GM18508 (cell line): Measurements from ENCODE around the gene LRRC74B.
"Not testable (repeated sequence)": the region's sequence is repeated elsewhere in the genome, so short reads cannot be mapped to it uniquely, and the experiment has no call there.

Source experiments
- ATAC-seq: cut with Tn5 transposase; IDR thresholded peaks from one replicate; pipeline ENCODE4 v1.9.1; 2021; ENCODE audit warnings: moderate number of reproducible peaks; ENCODE audit not compliant: insufficient read depth, unreplicated experiment

Gene LRRC74B

DNA sequence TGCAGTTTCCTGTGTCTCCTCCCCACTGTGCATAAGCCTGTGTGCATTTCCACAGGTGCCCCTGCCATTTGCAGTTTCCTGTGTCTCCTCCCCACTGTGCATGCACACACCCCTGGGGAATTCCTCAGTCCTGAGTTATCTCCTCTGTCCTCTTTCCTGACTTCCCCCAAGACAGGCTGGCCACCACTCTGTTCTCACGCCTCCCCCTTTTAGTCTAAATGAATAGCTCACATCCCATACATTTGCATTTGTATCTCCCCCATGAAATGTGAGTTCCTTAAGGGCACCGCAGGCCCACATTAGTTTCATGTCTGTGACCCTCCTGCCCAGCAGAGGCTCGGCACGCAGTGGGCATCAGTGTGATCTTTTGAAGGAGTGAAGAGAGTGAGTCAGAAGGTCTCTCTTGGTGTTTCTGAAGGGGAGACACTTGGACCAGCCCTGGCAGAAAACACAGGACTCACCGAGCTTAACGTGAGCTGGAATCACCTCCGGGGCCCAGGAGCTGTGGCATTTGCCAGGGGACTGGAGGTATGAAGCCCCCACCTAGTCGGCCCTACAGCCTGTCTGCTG, 6.2 kb downstream of the LRRC74B start:
- no peak for ATAC-seq

DNA sequence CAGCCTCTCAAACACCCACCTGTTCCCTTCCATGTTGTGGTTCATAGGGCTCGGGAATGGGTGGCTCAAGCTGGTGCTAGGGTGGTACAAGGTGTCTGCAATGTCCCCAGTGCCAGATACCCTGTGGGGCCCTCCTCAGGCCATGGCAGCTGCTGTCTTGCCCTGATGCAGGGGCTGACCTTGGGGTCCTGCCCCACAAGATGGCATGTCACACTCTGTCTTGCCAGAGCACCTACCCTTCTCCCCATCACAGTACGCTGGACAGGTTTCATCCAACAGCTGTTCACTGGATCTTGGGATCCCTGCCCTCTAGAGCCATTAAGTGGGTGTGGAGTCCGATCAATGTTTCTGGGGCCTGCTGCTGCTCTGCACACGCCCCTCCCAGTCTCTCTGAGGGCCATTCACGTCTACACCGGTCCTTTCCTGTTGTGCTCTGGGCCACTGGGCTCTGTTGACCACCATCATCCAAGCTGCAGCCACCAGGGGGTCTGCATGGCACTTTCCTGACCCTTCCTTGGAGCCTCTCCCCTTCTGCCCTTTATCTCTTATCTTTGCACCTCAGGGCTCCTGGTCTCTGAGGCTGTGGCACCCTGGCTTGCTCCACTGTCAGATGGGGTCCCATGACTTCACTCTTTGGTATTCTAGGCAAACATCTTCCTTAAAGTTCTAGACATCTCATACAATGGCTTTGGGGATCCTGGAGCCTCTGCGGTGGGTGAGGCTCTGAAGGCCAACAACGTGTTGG, 7.1 kb downstream of the LRRC74B start:
- no peak for ATAC-seq

DNA sequence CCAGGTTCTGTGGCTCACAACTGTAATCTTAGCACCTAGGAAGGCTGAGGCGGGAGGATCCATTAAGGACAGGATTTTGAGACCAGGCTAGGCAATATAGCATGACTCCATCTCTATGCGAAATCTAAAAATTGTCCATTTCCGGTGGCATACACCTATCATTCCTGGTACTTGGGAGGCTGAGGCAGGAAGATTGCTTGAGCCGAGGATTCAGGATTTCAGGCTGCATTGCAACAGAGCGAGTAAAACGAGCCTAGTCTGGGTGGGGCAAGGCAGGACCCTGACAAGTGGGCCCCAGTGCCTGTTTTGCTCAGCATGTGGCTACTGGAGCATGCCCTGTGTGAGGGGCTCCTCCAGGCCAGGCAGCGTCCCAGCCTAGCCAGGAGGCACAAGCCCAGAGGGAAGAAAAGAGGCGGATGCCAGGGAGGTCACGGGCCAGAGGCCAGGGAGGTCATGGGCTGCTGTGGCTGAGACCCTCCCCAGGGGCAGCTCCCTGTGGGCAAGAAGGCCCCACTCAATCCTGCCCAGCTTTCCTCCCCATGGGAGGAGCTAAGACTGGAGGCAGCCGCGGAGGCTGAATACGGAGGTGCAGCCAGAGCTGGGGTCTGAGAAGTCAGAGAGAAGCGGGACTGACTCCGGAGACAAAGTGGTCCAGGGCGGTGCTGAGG, 8.4 kb downstream of the LRRC74B start:
- no peak for ATAC-seq

DNA sequence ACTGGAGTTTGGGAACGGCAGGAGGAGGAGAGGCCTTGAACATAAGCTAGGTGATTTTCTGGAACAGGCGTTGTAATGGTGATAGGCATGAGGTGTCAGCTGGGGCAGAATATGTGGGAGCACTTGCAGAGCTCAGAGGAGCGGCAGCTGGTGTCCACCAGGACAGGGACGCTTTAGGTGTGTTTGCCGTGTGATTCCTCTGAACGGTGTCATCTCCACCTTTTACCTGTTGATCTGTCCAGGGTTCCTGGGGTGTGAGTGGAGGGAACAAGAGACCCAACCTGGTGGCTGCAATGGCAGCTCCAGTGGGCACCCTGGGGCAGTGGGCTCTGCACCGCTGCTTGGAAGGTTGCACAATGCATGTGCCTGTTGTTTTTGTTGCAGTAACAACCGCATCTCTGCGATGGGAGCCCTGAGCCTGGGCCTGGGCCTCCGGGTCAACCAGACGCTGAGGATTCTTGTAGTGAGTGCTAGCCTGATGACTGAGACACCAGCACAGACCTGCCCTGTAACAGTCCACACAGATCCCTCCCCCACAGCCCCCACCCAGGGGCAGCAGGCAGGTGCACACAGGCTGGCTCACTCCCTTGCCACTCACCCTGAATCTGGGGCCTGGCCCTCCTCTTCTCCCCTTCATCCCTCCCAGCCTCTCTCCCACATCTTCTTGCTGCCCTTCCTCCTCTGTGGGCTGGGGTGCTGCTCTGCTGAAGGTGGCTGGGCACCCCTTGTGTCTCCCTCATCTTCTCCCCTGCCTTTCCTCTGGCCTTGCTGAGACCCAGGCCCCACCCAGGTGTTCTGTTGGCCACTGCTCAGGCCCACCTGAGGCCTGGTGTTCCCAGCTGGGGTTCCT, 9.2 kb downstream of the LRRC74B start:
- no peak for ATAC-seq

DNA sequence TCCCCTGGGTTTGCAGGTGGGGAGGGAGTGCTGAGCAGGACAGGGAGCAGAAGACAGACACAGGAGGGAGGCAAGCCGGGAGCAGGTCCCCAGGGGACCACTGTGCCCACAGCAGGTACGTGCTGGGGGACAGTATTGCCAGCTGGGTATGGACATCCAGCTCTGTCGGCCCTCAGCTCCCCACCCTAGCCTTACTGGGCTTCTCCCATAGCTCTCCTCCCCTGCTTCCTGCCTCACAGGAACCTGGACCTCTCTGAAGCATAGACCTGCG, 9.8 kb downstream of the LRRC74B start:
- ATAC-seq = no peak

DNA sequence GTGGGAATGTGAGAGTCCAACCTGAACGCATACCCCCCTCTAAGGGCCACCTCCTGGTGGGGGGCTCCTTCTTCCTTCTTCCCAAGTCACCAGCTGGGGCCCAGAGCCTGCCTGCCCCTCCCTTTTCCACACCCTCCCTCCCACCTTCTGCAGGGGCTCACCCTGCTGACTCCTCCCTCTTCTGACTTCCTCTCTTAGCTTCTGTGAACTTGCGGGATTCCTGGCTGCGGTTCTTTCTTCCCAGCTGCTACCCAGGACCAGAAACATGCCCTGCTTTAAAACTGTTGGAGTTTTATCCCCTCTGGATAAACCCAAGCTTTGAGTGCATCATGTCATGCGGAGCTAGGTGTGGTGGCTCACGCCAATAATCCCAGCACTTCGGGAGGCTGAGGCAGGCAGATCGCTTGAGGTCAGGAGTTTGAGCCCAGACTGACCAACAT, 10.2 kb downstream of the LRRC74B start:
- no peak for ATAC-seq

DNA sequence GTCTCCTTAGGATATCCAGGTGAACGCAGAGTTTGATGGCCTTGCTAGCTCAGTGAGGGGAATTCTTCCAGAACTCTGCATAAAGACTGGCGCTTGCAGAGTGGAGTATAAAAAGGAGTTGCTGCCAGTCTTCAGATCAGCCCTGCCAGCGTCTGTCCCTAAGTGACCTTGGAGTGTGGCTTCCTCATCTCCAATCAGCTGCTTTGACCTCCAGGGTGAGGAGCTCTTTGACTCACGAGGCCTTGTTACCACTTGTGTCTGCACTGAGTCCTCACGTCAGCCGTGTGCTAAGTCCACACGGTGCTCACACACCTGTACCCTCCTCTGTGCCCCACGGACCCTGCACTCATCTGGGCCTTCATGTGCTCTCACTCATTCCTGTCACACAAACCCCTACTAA, 14.6 kb downstream of the LRRC74B start:
- ATAC-seq = not testable (repeated sequence)

DNA sequence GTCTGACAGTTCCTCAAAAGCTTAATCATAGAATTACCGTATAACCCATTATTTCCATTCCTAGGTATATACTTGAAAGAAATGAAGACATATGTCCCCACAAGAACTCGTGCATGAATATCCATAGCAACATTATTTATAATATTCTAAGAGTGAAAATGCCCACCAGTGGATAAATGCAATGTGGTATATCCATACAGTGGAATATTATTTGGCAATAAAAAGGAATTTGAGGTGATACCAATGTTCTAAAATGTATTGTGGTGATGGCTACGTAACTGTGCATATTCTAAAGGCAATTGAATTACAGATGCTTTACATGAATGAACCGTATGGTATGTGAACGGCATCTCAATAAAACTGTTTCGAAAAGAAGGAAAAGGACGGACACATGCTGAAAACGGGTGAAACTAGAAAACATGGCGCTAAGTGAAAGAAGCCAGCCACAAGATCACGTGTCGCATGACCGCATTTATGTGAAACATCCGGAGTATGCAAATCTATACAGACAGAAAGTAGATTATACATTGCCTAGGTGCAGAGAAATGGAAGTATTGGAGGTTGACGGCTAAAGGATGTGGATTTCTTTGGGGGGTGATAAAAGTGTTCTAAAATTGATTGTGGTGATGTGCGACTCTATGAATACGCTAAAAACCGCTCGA, 16.0 kb downstream of the LRRC74B start:
- ATAC-seq = not testable (repeated sequence)

DNA sequence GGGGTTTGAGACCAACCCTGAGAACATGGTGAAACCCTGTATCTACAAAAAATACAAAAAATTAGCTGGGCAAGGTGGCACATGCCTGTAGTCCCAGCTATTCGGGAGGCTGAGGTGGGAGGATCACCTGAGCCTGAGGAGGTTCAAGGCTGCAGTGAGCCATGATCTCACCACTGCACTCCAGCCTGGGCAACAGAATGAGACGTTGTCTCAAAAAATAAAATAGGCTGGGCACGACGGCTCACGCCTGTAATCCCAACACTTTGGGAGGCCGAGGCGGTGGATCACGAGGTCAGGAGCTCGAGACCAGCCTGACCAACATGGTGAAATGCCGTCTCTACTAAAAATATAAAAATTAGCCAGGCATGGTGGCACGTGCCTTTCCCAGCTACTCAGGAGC, 18.7 kb downstream of the LRRC74B start:
- ATAC-seq = not testable (repeated sequence)

DNA sequence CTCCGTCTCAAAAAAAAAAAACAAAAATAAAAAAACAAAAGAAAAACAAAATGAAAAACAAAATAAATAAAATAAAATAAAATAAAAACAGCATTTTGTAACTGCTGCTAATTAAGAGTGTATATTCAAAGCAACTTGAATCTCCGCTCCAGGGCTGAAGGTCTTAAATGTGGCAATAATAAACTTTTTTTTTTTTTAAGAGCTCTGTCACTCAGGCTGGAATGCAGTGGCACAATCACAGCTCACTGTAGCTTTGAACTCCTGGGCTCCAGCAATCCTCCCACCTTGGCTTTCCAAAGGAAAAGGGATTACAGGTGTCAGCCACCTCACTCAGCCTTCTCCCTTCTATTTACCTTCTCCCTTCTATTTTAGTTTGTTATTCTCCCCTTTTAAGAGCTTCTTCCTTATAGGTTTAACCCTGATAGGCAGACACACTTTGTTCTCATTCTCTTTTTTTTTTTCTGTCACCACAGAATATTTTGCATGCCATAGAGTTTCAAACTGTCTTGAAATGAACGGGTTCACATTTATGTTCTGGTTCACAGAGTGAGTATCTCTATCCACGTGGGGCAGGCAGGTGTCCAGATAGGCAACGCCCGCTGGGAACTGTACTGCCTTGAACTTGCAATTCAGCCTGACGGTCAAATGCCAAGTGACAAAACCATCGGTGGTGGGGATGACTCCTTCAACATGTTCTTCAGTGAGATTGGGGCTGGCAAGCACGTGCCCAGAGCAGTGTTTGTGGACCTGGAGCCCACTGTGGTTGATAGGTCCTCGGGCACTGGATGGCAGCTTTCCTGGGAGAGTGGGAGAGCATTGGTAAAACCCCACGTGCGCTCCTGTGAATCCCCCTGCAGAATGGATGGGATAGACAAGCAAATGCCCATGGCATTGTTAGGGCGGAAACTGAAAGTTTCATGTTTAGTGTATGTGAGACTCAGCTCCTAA, 19.4 kb downstream of the LRRC74B start:
- no peak for ATAC-seq

DNA sequence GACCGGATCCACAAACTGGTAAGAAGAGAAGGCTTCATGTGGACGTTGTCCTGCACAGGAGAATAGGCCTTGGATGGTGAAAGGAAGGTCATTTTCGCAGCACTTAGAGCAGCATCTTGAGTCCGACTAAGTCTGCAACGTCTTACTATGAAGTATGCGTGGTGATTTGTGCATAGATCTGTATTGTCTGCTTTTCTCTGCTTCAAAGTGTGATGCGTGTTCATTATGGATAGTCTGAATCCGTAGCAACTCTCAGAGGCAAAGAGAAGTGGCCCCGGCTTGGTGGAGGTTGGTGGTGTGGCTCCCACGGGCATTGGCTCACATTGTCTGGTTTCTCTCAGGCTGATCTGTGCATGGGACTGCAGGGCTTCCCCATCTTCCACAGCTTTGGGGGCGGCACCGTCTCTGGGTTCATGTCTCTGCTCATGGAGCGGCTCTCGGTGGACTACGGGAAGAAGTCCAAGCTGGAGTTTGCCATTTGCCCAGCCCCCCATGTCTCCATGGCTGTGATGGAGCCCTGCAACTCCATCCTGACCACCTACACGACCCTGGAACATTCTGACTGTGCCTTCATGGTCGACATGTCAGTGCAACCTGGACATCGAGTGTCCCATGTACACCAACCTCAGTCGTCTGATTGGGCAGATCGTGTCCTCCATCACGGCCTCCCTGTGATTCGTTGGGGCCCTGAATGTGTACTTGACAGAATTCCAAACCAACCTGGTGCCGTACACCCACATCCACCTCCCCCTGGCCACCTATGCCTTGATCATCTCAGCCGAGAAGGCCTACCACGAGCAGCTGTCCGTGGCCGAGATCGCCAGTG, 21.5 kb downstream of the LRRC74B start:
- ATAC-seq = no peak

DNA sequence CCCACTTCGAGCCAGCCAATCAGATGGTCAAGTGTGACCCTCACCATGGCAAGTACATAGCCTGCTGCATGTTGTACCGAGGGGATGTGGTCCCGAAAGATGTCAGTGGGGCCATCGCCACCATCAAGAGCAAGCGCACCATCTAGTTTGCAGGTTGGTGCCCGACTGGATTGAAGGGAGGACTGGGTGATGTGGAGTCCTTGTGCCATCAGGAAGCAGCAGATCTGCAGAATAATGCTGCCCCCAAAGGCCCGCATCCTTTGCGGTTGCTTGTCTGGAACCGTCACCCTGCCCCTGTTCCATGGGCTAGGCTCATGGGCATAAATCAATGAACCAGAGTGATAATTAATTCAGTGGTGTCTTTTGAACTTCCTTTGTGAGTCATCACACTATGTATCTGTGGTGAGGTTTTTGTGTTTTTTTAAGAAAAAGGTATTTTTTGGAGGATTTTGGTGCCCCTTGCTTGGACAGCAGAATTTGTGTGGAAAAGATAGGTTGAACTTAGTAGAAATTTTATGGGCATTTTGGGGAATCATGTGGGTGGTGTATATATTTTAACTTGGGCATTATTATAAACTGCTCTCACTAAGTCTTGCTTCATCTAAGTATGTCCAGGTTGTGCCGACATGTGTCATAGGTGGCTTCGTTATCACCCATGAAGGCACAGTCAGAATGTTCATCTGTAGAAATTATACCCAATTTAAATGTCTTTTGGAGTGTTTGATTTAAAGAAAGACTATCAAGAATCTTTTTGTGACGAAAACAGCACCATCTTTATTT, 22.3 kb downstream of the LRRC74B start:
- ATAC-seq = no peak

DNA sequence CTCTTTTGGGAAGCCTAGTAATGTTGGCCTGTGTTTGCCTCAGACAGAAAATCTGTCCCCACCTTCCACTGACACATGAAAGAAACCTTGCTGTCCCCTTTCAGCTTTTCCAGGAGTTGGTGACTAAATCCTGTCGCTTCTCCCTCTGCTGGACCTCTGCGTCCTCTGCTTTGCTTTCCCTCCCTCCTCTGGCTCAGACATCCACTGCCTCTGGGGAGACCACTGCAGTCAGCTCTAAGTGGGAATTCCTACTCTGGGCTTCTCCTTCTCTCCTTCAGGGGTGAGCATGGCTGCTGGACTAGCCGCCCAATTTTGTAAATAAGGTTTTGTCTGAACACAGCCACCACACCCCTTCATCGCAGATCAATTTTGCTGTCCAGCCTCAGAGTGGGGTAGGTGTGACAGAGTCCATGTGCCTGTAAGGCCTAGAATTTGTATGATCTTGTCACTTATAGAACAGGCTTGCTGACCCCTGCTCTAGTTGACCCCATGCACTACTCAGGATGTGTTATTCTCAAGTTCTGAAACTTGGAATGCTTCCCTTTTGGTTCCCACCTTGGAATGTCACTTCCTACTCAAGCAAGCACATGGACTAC, 23.0 kb downstream of the LRRC74B start:
- ATAC-seq = no peak

DNA sequence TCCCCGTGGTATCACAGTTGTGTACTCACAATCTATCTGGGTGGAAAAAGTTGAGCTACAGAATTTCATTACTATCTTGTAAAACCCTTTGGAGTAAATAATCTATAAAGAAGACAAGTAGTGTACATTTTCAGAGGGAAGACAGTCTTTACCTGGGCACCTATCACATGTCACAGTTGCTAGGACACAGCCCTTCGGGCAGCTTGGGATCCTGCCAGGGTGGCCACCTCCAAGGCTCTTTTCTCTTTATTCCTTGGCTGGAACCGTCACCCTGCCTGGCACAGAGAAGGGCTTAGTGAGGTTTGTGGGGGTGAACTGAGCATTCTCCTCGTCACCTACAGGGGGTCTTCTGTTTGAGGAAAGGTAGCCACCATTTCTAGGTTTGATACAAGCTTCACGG, 23.6 kb downstream of the LRRC74B start:
- ATAC-seq = no peak

DNA sequence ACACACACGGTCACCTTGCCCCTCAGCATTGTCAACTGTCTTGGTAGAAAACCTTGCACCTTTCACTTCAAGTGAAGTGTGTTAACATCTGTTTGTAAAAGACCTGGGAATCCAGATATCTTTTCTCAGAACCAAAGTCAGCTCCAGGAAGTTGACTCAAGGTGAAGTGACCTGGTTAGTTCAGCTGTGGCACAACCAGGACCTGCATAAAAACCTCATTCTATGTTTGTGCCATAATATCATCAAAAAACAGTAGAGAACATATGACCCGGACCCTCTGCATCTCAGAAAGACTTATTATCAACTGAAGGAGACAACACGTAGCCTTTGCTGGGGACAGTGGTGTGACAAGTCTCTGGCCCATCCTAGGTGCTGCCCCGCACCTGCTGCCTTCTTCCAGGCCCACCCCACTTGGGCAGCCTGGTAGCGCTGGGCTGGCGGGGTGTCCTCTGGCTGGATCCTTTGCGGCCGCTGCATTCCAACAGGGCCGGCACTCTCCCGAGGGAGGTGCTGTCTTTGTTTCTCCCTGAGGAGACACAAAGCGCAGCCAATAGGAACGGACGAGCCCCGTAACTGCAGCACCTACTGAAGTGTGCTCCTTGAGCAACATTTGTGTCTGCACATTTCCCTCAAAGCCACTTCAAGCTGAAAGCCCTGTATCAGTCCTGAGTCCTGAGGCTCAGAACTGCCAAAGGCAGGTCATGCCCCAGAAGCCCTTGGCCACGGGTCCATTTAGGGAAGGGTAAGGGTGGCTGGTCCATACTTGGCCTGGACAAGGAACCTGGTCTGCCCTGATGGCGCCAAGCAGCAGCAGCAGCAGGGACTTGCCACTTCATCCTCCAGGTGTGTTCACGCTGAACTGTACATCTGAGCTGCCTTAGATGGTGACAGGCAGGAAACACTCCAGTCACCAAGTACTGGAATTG, 25.2 kb downstream of the LRRC74B start:
- ATAC-seq = no peak

DNA sequence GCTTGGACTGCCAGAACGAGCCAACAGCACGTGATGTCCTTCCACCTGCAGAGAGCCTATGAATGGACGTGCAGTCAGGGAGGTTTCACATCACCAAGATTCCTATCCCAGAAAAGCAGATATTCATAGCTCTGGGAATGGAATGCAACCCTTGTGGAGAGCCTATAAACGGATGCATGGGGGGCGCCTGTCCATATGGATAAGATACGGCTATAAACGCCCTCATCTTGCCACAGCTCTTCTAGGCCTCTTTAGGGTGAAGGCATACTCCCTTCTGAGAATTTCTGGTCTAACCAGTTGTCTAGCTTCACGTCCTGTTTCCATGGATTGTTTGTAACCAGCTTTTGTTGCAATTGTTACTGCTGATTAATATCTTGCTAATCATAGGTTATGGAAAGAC, 26.1 kb downstream of the LRRC74B start:
- ATAC-seq = not testable (repeated sequence)
